GM12878 (cell line): Measurements from ENCODE around the gene ITCH. TPM values are rescaled to one million over a fixed set of nuclear protein-coding genes. Genes with fewer than 3 reads are reported as not detected.

Experiments
- ATAC-seq: fragments of 200-7000 bp; cut with Tn5 transposase; 3 replicates; pipeline ENCODE4 v1.9.1; 2020; ENCODE audit warnings: mild to moderate bottlenecking, moderate library complexity
- BruUV-seq: library from RNA; stranded (reverse); fragments of 400-500 nt; replicated peaks from 2 replicates; lab custom pipeline; 2021; lab: Mats Ljungman, UMichigan
- CTCF ChIA-PET: fragments of 300-600 bp; sonication (Branson Sonifier 250); formaldehyde crosslinking; extraction: SDS; loops from one replicate; lab custom pipeline; 2021; ENCODE audit warnings: inconsistent platforms; lab: Yijun Ruan, JAX
- POLR2A ChIA-PET: fragments of 350-600 bp; formaldehyde crosslinking; extraction: SDS; loops from one replicate; lab custom pipeline; 2021; ENCODE audit warnings: inconsistent platforms; lab: Charles Lee
- RAD21 ChIA-PET: fragments of 300-600 bp; sonication (Branson Sonifier 250); formaldehyde crosslinking; loops from one replicate; lab custom pipeline; 2023; ENCODE audit warnings: antibody characterized with exemption; ENCODE audit not compliant: unreplicated experiment; lab: Charles Lee
- SMC1A ChIA-PET: fragments of 300-600 bp; sonication (Branson Sonifier 250); formaldehyde crosslinking; loops from one replicate; lab custom pipeline; 2023; ENCODE audit not compliant: unreplicated experiment, uncharacterized antibody; lab: Charles Lee
- DNase-seq: peaks from one replicate; pipeline ENCODE4 v3.0.0-alpha.2; 2011; ENCODE audit warnings: low read depth, low spot score
- FAIRE-seq: peaks from 3 replicates; lab custom pipeline; 2011; peaks lifted over from hg19 to GRCh38; lab: Jason Lieb, UNC
- H2AFZ ChIP-seq: 2 replicates; pipeline ENCODE4 v1.6.0; 2011; ENCODE audit warnings: low read depth, low read length, control low read depth; ENCODE audit not compliant: control insufficient read depth
- H3K27ac ChIP-seq: 2 replicates; pipeline ENCODE4 v1.5.1; 2011; ENCODE audit warnings: control low read depth; ENCODE audit not compliant: control insufficient read depth, insufficient read depth
- H3K27me3 ChIP-seq, 2 experiments: replicated peaks in 1 of 2; 2 replicates each; pipeline versions ENCODE4 v1.6.0 to v1.6.1; 2011; ENCODE audit warnings: low read length in 1 of 2; ENCODE audit not compliant: control insufficient read depth in 2 of 2, insufficient read depth in 2 of 2
- H3K36me3 ChIP-seq, 2 experiments: 2 replicates each; pipeline ENCODE4 v1.5.1; 2011; ENCODE audit warnings: low read length in 1 of 2; ENCODE audit not compliant: control insufficient read depth in 2 of 2, insufficient read depth in 2 of 2
- H3K4me1 ChIP-seq: 2 replicates; pipeline ENCODE4 v1.6.1; 2011; ENCODE audit warnings: mild to moderate bottlenecking, low read length, moderate library complexity, mixed read lengths; ENCODE audit not compliant: control insufficient read depth, insufficient read depth
- H3K4me2 ChIP-seq: 2 replicates; pipeline ENCODE4 v1.6.0; 2011; ENCODE audit warnings: control low read depth; ENCODE audit not compliant: control insufficient read depth, insufficient read depth
- H3K4me3 ChIP-seq: fragments of 200-600 bp; sonication (generic); 2 replicates; pipeline ENCODE4 v1.5.1; 2016
- H3K79me2 ChIP-seq: 2 replicates; pipeline ENCODE4 v1.6.0; 2011; ENCODE audit warnings: low read length; ENCODE audit not compliant: control insufficient read depth, insufficient read depth
- H3K9ac ChIP-seq: 2 replicates; pipeline ENCODE4 v1.8.0; 2011; ENCODE audit warnings: low read length, control low read depth, mixed read lengths; ENCODE audit not compliant: control insufficient read depth, insufficient read depth
- H3K9me3 ChIP-seq: replicated peaks from 3 replicates; pipeline ENCODE4 v1.5.1; 2011; ENCODE audit warnings: mild to moderate bottlenecking, low read length; ENCODE audit not compliant: control insufficient read depth, insufficient read depth
- H4K20me1 ChIP-seq: 2 replicates; pipeline ENCODE4 v1.6.0; 2011; ENCODE audit not compliant: control insufficient read depth, insufficient read depth
- BMI1 ChIP-seq: fragments of 450-650 bp; IDR thresholded peaks from 2 replicates; pipeline ENCODE4 v1.6.1; 2016; ENCODE audit warnings: mild to moderate bottlenecking, moderate library complexity, borderline replicate concordance
- HCFC1 ChIP-seq: fragments of 150-350 bp; IDR thresholded peaks from 2 replicates; pipeline ENCODE4 v1.6.1; 2014; ENCODE audit warnings: low read length
- KDM1A ChIP-seq: fragments of 200-600 bp; sonication (generic); IDR thresholded peaks from 2 replicates; pipeline ENCODE4 v1.6.1; 2016; ENCODE audit warnings: borderline replicate concordance
- ZNF687 ChIP-seq: fragments of 450-650 bp; IDR thresholded peaks from 2 replicates; pipeline ENCODE4 v1.6.1; 2017; ENCODE audit warnings: mild to moderate bottlenecking, moderate library complexity
- WGBS: methylation state at CpG from one replicate; pipeline ENCODE4 v1.1.6; 2016; ENCODE audit warnings: low lambda C conversion rate; ENCODE audit not compliant: insufficient replicate concordance, insufficient coverage; ENCODE audit errors: missing lambda C conversion rate; 5-methylcytosine and 5-hydroxymethylcytosine counted together
- in situ Hi-C: fragments of 300-500 bp; cut with MboI; formaldehyde crosslinking; loops from 9 replicates; pipeline ENCODE4 v1.14.3; 2018; ENCODE audit warnings: mixed read lengths
- intact Hi-C: fragments of 100-400 bp; cut with micrococcal nuclease; formaldehyde crosslinking; loops from one replicate; pipeline ENCODE4 v1.14.2; 2022; ENCODE audit not compliant: unreplicated experiment
- polyA plus RNA-seq, 11 experiments: library from polyadenylated mRNA; depleted of rRNA in 4 of 11; unstranded in 6 of 11; stranded (reverse) in 5 of 11; fragments of >200 nt; fragmentation: Nextera tagmentation in 4 of 11; fragmentation: Illumina TruSeq in 1 of 11; extraction: Ambion mirVana in 4 of 11; extraction: Trizol in 1 of 11; gene quantifications; 1 replicate in 1 of 11; 2 replicates in 10 of 11; pipeline versions ENCODE4 v1.2.1 to v1.2.3, GENCODE V29; 2011 to 2016; ENCODE audit warnings: inconsistent platforms in 2 of 11, missing spikeins in 2 of 11, low read depth in 1 of 11
- total RNA-seq, 4 experiments: library from RNA; depleted of rRNA in 3 of 4; stranded (reverse); fragments of >200 nt in 3 of 4; fragmentation: Illumina TruSeq in 1 of 4; extraction: Trizol in 1 of 4; gene quantifications; 2 replicates each; pipeline versions ENCODE4 v1.2.1 to v1.2.3, GENCODE V29; 2013 to 2021

Gene ITCH
- total and polyA plus RNA-seq, 10 of the 15 experiments (the other 5 are each of a cell fraction or from before 2014, with no cell fraction given), result 7.5 to 46.1 (median 21.5) TPM

- 86% methylated on average over 5 of the region's 5 CpGs for WGBS
- intact Hi-C loops, result loop anchor here (10.0 kb wide), 1 partner anchor 334 kb away; no protein-coding TSS in a partner anchor
- RAD21 ChIA-PET, result no interaction called here
- H3K27me3 ChIP-seq, result no peaks in the 10 kb centered on the region
- no peak overlapping the region for H3K4me3 ChIP-seq
- SMC1A ChIA-PET, result no interaction called here
- ATAC-seq (no peak), DNase-seq (no peak), FAIRE-seq (no peak)
- no peak overlapping the region for H3K27ac ChIP-seq
- H3K9me3 ChIP-seq, result no peaks in the 10 kb centered on the region
- in situ Hi-C loops, result no loop called here
- H4K20me1 ChIP-seq, result no peaks in the 10 kb centered on the region
- no peak overlapping the region for H2AFZ ChIP-seq
- CTCF ChIA-PET, result no interaction called here
- peaks cover 22 to 26% of the 10 kb centered on the region in 2 experiments for H3K36me3 ChIP-seq
- H3K4me2 ChIP-seq, result no peak overlapping the region
- TF ChIP-seq ZNF687 (no peak), HCFC1 (no peak), KDM1A (no peak), BMI1 (no peak)
- no peaks in the 10 kb centered on the region for H3K4me1 ChIP-seq
- no TSS peak for BruUV-seq
- POLR2A ChIA-PET, result no interaction called here
- peaks cover 3% of the 10 kb centered on the region for H3K79me2 ChIP-seq
- H3K9ac ChIP-seq, result no peak overlapping the region
Measured at GRCh38 chr20:34528921-34529297, 165.8 kb downstream of the ITCH start.
